Prostate gland (tissue), 2 donors: ENCODE results near the gene MBNL2.

Source experiments
- CTCF ChIP-seq, 4 experiments: fragments of 200-600 bp in 2 of 4; fragments of 450-650 bp in 2 of 4; sonication (generic) in 2 of 4; IDR thresholded peaks; 1 replicate in 3 of 4; 2 replicates in 1 of 4; pipeline ENCODE4 v1.5.1; 2016 to 2019; ENCODE audit warnings: antibody characterized with exemption in 4 of 4, mild to moderate bottlenecking in 2 of 4, moderate library complexity in 2 of 4
- POLR2A ChIP-seq: fragments of 450-650 bp; IDR thresholded peaks from one replicate; pipeline ENCODE4 v1.6.1; 2016; ENCODE audit warnings: antibody characterized with exemption, mild to moderate bottlenecking
- POLR2AphosphoS5 ChIP-seq: sonication (generic); formaldehyde crosslinking; IDR thresholded peaks from one replicate; pipeline ENCODE4 v1.6.1; 2017; ENCODE audit warnings: antibody characterized with exemption

GRCh38 chr13:97256343-97256783 is 34.2 kb downstream of the MBNL2 start:
- TF ChIP-seq CTCF (IDR thresholded peaks at IDR 0.05): no peak
- TF ChIP-seq POLR2A: no peak
- peak; percentile 26 for TF ChIP-seq POLR2AphosphoS5
